AG09319 (cell line): ENCODE measurements around the gene TRANK1.
"Not testable (repeated sequence)": the region's sequence is repeated elsewhere in the genome, so short reads cannot be mapped to it uniquely, and the experiment has no call there.

Experiments
- DNase-seq: peaks from one replicate; pipeline ENCODE4 v3.0.0-alpha.2; 2010; ENCODE audit warnings: low read depth; ENCODE audit errors: extremely low read depth
- TF ChIP-seq, protein P1 (sequence below): IDR thresholded peaks from 2 replicates; pipeline ENCODE4 v1.5.1; 2011; ENCODE audit warnings: low read depth, mild to moderate bottlenecking, inconsistent platforms, low read length, moderate library complexity

TRANK1 gene

DNA sequence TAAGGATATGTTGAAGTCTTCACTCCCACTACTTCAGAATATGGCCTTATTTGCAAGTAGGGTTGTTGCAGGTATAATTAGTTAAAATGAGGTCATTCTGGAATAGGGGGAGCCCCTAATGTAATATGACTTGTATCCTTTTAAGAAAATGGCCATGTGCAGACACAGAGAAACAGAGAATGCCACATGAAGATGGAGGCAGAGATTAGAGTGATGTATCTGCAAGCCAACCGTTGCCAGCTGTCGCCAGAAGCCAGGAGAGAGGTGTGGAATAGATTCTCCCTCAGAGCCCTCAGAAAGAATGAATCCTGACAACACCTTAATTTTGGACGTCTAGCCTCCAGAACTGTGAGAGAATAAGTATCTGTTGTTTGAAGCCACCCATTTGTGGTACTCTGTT is 11.3 kb upstream of the TRANK1 start:
- TF ChIP-seq, protein P1, sequence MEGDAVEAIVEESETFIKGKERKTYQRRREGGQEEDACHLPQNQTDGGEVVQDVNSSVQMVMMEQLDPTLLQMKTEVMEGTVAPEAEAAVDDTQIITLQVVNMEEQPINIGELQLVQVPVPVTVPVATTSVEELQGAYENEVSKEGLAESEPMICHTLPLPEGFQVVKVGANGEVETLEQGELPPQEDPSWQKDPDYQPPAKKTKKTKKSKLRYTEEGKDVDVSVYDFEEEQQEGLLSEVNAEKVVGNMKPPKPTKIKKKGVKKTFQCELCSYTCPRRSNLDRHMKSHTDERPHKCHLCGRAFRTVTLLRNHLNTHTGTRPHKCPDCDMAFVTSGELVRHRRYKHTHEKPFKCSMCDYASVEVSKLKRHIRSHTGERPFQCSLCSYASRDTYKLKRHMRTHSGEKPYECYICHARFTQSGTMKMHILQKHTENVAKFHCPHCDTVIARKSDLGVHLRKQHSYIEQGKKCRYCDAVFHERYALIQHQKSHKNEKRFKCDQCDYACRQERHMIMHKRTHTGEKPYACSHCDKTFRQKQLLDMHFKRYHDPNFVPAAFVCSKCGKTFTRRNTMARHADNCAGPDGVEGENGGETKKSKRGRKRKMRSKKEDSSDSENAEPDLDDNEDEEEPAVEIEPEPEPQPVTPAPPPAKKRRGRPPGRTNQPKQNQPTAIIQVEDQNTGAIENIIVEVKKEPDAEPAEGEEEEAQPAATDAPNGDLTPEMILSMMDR, result no peak
- DNase-seq, result no peak

- TF ChIP-seq, protein P1, result no peak
- no peak for DNase-seq
These were observed 9.7 kb upstream of the TRANK1 start for GRCh38 chr3:36954452-36955134.

DNA sequence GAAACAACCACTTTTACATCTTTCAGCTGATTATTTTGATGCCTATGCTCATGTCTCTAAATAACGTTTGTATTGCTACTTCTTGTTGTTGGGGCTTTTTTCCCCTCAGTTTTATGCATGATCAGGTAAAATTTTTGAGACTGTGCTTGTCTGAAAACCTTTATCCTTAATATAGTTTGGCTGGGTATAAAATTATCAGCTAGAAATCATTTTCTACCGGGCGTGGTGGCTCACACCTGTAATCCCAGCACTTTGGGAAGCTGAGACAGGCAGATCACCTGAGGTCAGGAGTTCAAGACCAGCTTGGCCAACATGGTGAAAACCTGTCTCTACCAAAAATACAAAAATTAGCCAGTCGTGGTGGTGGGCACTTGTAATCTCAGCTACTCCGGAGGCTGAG is 3.0 kb upstream of the TRANK1 start:
- not testable (repeated sequence) for DNase-seq

- TF ChIP-seq, protein P1, result no peak
- no peak for DNase-seq
These were observed 603 bp upstream of the TRANK1 start for GRCh38 chr3:36945333-36945980.

DNA sequence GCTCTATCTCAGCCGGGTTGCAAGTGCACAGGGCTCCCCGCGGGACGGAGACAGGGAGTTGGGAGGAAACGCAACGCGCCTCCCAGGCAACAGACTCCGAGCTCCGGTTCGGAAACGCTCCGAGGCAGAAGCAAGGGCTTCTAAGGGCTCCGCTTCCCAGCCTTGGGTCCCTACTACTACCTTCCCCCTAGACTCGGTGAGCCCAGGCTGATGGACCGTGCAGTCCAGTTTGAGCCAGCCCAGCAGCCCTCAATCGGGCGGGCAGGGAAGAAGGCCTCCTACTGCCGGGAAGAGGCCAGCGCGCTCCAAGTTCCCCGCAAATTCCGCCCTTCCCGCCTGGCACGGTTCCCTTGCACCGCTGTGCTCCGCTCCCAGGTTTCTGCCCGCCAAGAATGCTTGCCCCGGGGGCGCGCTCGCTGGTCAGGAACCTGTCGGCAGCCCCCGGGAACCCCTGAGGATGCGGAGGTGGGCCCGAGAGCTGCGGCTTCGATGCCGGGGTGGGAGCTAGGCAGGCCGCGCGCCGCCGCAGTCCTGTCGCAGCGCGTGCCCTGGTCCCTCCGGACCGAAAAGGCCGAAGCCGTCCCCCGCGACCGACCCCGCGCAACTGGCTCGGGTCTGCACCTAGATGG is 728 bp downstream of the TRANK1 start:
- DNase-seq, result no peak
- TF ChIP-seq, protein P1, result peak; percentile 18

DNA sequence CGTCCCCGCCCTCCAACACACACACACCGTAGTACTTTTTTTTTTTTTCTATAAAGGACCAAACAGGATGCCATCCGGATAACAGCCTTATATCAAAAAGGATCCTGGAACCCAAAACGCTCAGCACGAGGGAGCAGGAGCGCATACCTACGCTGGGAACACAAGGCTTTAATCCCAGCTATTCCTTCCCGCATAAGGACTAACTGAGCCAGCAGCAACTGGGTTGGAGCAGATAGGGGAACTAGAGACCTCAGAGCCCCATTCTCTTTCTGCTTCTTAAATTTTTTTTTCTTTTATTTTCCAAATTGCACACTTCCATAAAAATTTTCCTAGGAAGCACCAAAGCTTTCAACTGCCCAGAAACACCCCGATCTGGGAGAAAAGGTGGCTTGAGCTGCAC is 1.3 kb downstream of the TRANK1 start:
- TF ChIP-seq, protein P1, result no peak
- DNase-seq, result no peak

DNA sequence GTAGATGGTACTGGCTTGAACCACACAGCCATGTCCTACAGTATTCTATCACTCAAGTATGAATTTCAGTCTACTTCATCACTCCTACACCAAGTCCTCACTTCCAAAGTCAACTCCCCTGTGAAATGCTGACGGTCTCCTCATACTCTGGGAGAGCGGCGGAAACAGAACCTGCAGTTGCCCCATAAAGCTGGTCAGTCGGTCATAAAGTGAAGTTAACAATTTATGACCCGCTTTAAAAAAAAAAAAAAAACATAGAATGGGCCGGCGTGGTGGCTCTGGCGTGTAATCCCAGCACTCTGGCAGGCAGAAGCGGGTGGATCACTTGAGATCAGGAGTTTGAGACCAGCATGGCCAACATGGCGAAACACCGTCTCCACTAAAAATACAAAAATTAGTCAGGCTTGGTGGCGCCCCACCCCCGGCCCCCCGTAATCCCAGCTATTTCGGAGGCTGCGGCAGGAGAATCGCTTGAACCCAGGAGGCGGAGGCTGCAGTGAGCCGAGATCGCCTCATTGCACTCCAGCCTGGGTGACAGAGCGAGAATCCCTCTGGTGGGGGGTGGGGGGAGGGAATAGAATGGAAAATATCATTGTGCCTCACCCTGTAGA is 2.1 kb downstream of the TRANK1 start:
- no peak for DNase-seq
- TF ChIP-seq, protein P1, result no peak
